H9 (cell line): ENCODE results near the gene B3GNT5. TPM values are rescaled to one million over a fixed set of nuclear protein-coding genes. Genes with fewer than 3 reads are reported as not detected.

ENCODE experiments used
- DNase-seq: peaks from one replicate; pipeline ENCODE4 v3.0.0-alpha.2; 2017
- H2AFZ ChIP-seq: one replicate; pipeline ENCODE4 v1.6.1; 2013; ENCODE audit warnings: mild to moderate bottlenecking, low read length, control low read depth, moderate library complexity
- H2AK5ac ChIP-seq: 2 replicates; pipeline ENCODE4 v1.6.1; 2013; ENCODE audit warnings: low read length, control low read depth, mixed read lengths; ENCODE audit not compliant: insufficient read length
- H2BK120ac ChIP-seq: one replicate; pipeline ENCODE4 v1.6.1; 2013; ENCODE audit warnings: low read depth, mild to moderate bottlenecking, low read length, control low read depth, inconsistent platforms; ENCODE audit not compliant: poor library complexity, severe bottlenecking
- H2BK12ac ChIP-seq: 2 replicates; pipeline ENCODE4 v1.6.1; 2013; ENCODE audit warnings: low read length, control low read depth, mixed read lengths, low read depth; ENCODE audit not compliant: insufficient read length
- H2BK15ac ChIP-seq: 2 replicates; pipeline ENCODE4 v1.6.1; 2013; ENCODE audit warnings: low read depth, low read length, control low read depth
- H2BK20ac ChIP-seq: one replicate; pipeline ENCODE4 v1.6.1; 2013; ENCODE audit warnings: low read depth, mild to moderate bottlenecking, low read length, control low read depth, inconsistent platforms; ENCODE audit not compliant: poor library complexity, severe bottlenecking
- H2BK5ac ChIP-seq: 2 replicates; pipeline ENCODE4 v1.6.1; 2013; ENCODE audit warnings: low read length, control low read depth, mixed read lengths; ENCODE audit not compliant: insufficient read length
- H3K14ac ChIP-seq: 2 replicates; pipeline ENCODE4 v1.6.1; 2013; ENCODE audit warnings: low read length, control low read depth; ENCODE audit not compliant: insufficient read depth
- H3K18ac ChIP-seq: 2 replicates; pipeline ENCODE4 v1.6.1; 2013; ENCODE audit warnings: low read depth, mild to moderate bottlenecking, mixed read lengths, low read length, control low read depth; ENCODE audit not compliant: insufficient read length
- H3K23ac ChIP-seq: 2 replicates; pipeline ENCODE4 v1.6.1; 2013; ENCODE audit warnings: low read length, control low read depth, mixed read lengths, low read depth; ENCODE audit not compliant: insufficient read length
- H3K23me2 ChIP-seq: 2 replicates; pipeline ENCODE4 v1.6.1; 2013; ENCODE audit warnings: low read depth, mild to moderate bottlenecking, mixed read lengths, low read length, control low read depth; ENCODE audit not compliant: insufficient read length, poor library complexity, severe bottlenecking
- H3K27ac ChIP-seq: 2 replicates; pipeline ENCODE4 v1.5.1; 2013; ENCODE audit warnings: low read length, control low read depth, mixed read lengths, low read depth; ENCODE audit not compliant: insufficient read length
- H3K27me3 ChIP-seq: 2 replicates; pipeline ENCODE4 v1.6.1; 2013; ENCODE audit warnings: low read length, control low read depth, inconsistent platforms; ENCODE audit not compliant: insufficient read depth
- H3K4ac ChIP-seq: 2 replicates; pipeline ENCODE4 v1.6.1; 2013; ENCODE audit warnings: low read depth, mild to moderate bottlenecking, control low read depth, inconsistent platforms, low read length, moderate library complexity
- H3K4me1 ChIP-seq: 2 replicates; pipeline ENCODE4 v1.6.1; 2013; ENCODE audit warnings: low read length, control low read depth, inconsistent platforms; ENCODE audit not compliant: insufficient read depth
- H3K4me2 ChIP-seq: 2 replicates; pipeline ENCODE4 v1.6.1; 2013; ENCODE audit warnings: low read length, control low read depth, mixed read lengths; ENCODE audit not compliant: insufficient read length, insufficient read depth
- H3K56ac ChIP-seq: 2 replicates; pipeline ENCODE4 v1.6.1; 2013; ENCODE audit warnings: low read depth, mild to moderate bottlenecking, mixed read lengths, low read length, control low read depth; ENCODE audit not compliant: insufficient read length
- H3K79me1 ChIP-seq: 2 replicates; pipeline ENCODE4 v1.6.1; 2013; ENCODE audit warnings: low read depth, mild to moderate bottlenecking, moderate library complexity, low read length, control low read depth, inconsistent platforms; ENCODE audit not compliant: insufficient read depth, poor library complexity, severe bottlenecking
- H3K79me2 ChIP-seq: 2 replicates; pipeline ENCODE4 v1.6.1; 2013; ENCODE audit warnings: low read length, control low read depth, inconsistent platforms; ENCODE audit not compliant: insufficient read depth
- H3K9ac ChIP-seq: 2 replicates; pipeline ENCODE4 v1.6.1; 2013; ENCODE audit warnings: low read length, control low read depth, mixed read lengths; ENCODE audit not compliant: insufficient read length; ENCODE audit errors: extremely low read depth
- H3K9me3 ChIP-seq: one replicate; pipeline ENCODE4 v1.6.1; 2013; ENCODE audit warnings: low read depth, low read length, inconsistent platforms; ENCODE audit not compliant: control insufficient read depth
- H3T11ph ChIP-seq: one replicate; pipeline ENCODE4 v1.6.1; 2013; ENCODE audit warnings: mild to moderate bottlenecking, low read length, control low read depth, inconsistent platforms
- H4K20me1 ChIP-seq: one replicate; pipeline ENCODE4 v1.6.1; 2013; ENCODE audit not compliant: control insufficient read depth, insufficient read length, insufficient read depth
- H4K5ac ChIP-seq: 2 replicates; pipeline ENCODE4 v1.6.1; 2013; ENCODE audit warnings: low read depth, mild to moderate bottlenecking, mixed read lengths, low read length, control low read depth; ENCODE audit not compliant: insufficient read length
- H4K8ac ChIP-seq: replicated peaks from 2 replicates; pipeline ENCODE4 v1.6.1; 2013; ENCODE audit warnings: low read length, control low read depth, mixed read lengths, low read depth; ENCODE audit not compliant: insufficient read length
- H4K91ac ChIP-seq: 2 replicates; pipeline ENCODE4 v1.6.1; 2013; ENCODE audit warnings: low read depth, mild to moderate bottlenecking, moderate library complexity, mixed read lengths, low read length, control low read depth; ENCODE audit not compliant: insufficient read length
- H3K27ac Mint-ChIP-seq, 3 experiments: 2 replicates in 2 of 3; 3 replicates in 1 of 3; pipeline ENCODE4 v1.8.0; 2020 to 2021; ENCODE audit warnings: mixed read lengths in 3 of 3, mild to moderate bottlenecking in 1 of 3, moderate library complexity in 1 of 3
- H3K27me3 Mint-ChIP-seq: 2 replicates; pipeline ENCODE4 v1.8.0; 2021; ENCODE audit warnings: low read depth, mild to moderate bottlenecking, moderate library complexity, mixed read lengths
- H3K36me3 Mint-ChIP-seq, 3 experiments: 2 replicates in 2 of 3; 3 replicates in 1 of 3; pipeline ENCODE4 v1.8.0; 2020 to 2021; ENCODE audit warnings: low read depth in 3 of 3, mixed read lengths in 3 of 3; ENCODE audit not compliant: insufficient read depth in 1 of 3
- H3K4me1 Mint-ChIP-seq, 2 experiments: 2 replicates each; pipeline ENCODE4 v1.8.0; 2020; ENCODE audit warnings: mixed read lengths in 2 of 2
- H3K4me3 Mint-ChIP-seq, 2 experiments: 2 replicates in 1 of 2; 3 replicates in 1 of 2; pipeline ENCODE4 v1.8.0; 2020 to 2021; ENCODE audit warnings: mild to moderate bottlenecking in 2 of 2, mixed read lengths in 2 of 2, moderate library complexity in 1 of 2
- H3K9me3 Mint-ChIP-seq, 2 experiments: 2 replicates in 1 of 2; 3 replicates in 1 of 2; pipeline ENCODE4 v1.8.0; 2020; ENCODE audit warnings: mild to moderate bottlenecking in 2 of 2, mixed read lengths in 2 of 2, moderate library complexity in 1 of 2
- WGBS: extraction: QIAGEN DNeasy Blood & Tissue Kit; methylation state at CpG from one replicate; pipeline ENCODE4 v1.1.7; 2013; ENCODE audit warnings: missing lambda C conversion rate, low lambda C conversion rate, mixed read lengths; ENCODE audit not compliant: insufficient read length; ENCODE audit errors: extremely low coverage; 5-methylcytosine and 5-hydroxymethylcytosine counted together
- total RNA-seq: library from RNA; stranded (reverse); gene quantifications from 2 replicates; pipeline ENCODE4 v1.2.1, GENCODE V29; 2021
- TF ChIP-seq, protein P1 (sequence below): fragments of 200-600 bp; sonication (generic); conservative IDR thresholded peaks from 3 replicates; pipeline ENCODE4 v1.8.0; 2021; ENCODE audit warnings: antibody characterized with exemption, mild to moderate bottlenecking

The B3GNT5 gene
- total RNA-seq, 1 experiment from 2014 or later: 7.3 TPM

DNA sequence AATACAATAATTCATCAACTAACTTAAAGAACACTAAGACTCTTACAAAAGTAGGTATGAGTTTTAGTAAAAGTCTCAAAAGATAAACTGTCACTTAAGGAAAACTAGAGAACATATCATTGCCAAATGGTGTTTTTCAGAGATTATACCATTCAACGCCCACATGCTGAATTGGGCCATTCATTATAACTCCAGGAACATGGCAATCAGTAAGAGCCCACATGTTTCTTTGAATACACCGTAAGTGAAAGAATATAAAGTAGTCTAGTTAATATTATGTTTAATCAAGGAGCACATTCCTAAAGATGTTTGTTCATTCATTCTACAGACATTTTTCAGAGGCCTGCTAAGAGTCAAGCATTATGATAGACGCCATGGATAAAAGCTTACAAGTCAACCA lies 22.9 kb downstream of the B3GNT5 start:
- H2BK12ac ChIP-seq: no peak overlapping the region
- WGBS: no CpG with 5 or more reads among the region's 3 CpGs
- no peak overlapping the region for H3K18ac ChIP-seq
- no peak overlapping the region for H3K4me2 ChIP-seq
- H4K20me1 ChIP-seq: no peaks in the 10 kb centered on the region
- H4K8ac ChIP-seq: no peak overlapping the region
- H3K4me3 Mint-ChIP-seq: no peak overlapping the region
- H3K4me1 ChIP-seq: no peaks in the 10 kb centered on the region
- no peak overlapping the region for H2BK120ac ChIP-seq
- H3K23ac ChIP-seq: no peak overlapping the region
- H3K9me3 Mint-ChIP-seq: no peaks in the 10 kb centered on the region
- no peaks in the 10 kb centered on the region for H3K23me2 ChIP-seq
- peaks cover under 1% of the 10 kb centered on the region in 2 experiments; a peak in 2 of 4 replicates for H3K4me1 Mint-ChIP-seq
- H3K27ac Mint-ChIP-seq: no peak overlapping the region
- no peak overlapping the region for H2BK5ac ChIP-seq
- H3K36me3 Mint-ChIP-seq: peaks cover 0 to 3% (median 0%) of the 10 kb centered on the region in 3 experiments; a peak in 2 of 7 replicates
- H3K27me3 ChIP-seq: no peaks in the 10 kb centered on the region
- no peak overlapping the region for H2BK15ac ChIP-seq
- H3K27me3 Mint-ChIP-seq: no peaks in the 10 kb centered on the region
- H3K14ac ChIP-seq: no peak overlapping the region
- H3K79me2 ChIP-seq: no peaks in the 10 kb centered on the region
- H3T11ph ChIP-seq: no peak overlapping the region
- no peak overlapping the region for H3K4ac ChIP-seq
- no peak overlapping the region for H4K91ac ChIP-seq
- H3K79me1 ChIP-seq: no peaks in the 10 kb centered on the region
- H2AFZ ChIP-seq: no peak overlapping the region
- H2AK5ac ChIP-seq: no peak overlapping the region
- H3K27ac ChIP-seq: no peak overlapping the region
- no peak for DNase-seq
- H2BK20ac ChIP-seq: no peak overlapping the region
- no peak overlapping the region for H4K5ac ChIP-seq
- H3K56ac ChIP-seq: no peak overlapping the region
- H3K9me3 ChIP-seq: no peaks in the 10 kb centered on the region
- TF ChIP-seq, protein P1, sequence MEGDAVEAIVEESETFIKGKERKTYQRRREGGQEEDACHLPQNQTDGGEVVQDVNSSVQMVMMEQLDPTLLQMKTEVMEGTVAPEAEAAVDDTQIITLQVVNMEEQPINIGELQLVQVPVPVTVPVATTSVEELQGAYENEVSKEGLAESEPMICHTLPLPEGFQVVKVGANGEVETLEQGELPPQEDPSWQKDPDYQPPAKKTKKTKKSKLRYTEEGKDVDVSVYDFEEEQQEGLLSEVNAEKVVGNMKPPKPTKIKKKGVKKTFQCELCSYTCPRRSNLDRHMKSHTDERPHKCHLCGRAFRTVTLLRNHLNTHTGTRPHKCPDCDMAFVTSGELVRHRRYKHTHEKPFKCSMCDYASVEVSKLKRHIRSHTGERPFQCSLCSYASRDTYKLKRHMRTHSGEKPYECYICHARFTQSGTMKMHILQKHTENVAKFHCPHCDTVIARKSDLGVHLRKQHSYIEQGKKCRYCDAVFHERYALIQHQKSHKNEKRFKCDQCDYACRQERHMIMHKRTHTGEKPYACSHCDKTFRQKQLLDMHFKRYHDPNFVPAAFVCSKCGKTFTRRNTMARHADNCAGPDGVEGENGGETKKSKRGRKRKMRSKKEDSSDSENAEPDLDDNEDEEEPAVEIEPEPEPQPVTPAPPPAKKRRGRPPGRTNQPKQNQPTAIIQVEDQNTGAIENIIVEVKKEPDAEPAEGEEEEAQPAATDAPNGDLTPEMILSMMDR: no peak
- H3K9ac ChIP-seq: no peak overlapping the region
